ENCODE measurements around the gene RABGAP1L. TPM values are rescaled to one million over a fixed set of nuclear protein-coding genes. Genes with fewer than 3 reads are reported as not detected.

RABGAP1L gene
- total RNA-seq, 6 donors from 2014 or later: 41.3 to 229 (median 85.3) TPM

- H3K27ac ChIP-seq: no peak overlapping the region
- 44 to 68% methylated on average over 1 of the region's 1 CpG for WGBS, 2 donors
- no peaks in the 10 kb centered on the region for H3K36me3 ChIP-seq
- ATAC-seq (ENCODE audit: low FRiP score in 2 of 2) (no peak), DNase-seq (no peak)
- no peak for TF ChIP-seq EP300 (IDR thresholded peaks at IDR 0.05)
- no peak for TF ChIP-seq POLR2A (IDR thresholded peaks at IDR 0.05)
- no peak for TF ChIP-seq CTCF (IDR thresholded peaks at IDR 0.05)
- no peak for TF ChIP-seq POLR2AphosphoS5 (IDR thresholded peaks at IDR 0.05)
- no peaks in the 10 kb centered on the region for H3K9me3 ChIP-seq
- H3K4me3 ChIP-seq: no peak overlapping the region
- H3K27me3 ChIP-seq: no peaks in the 10 kb centered on the region
- H3K4me1 ChIP-seq: no peaks in the 10 kb centered on the region
Measured at GRCh38 chr1:174266991-174267612, 107.8 kb downstream of the RABGAP1L start.

- Histone ChIP-seq H3K36me3 (no peaks in the 10 kb centered on the region), H3K4me1 (no peaks in the 10 kb centered on the region), H3K9me3 (no peaks in the 10 kb centered on the region), H3K4me3 (no peak overlapping the region), H3K27ac (no peak overlapping the region), H3K27me3 (no peaks in the 10 kb centered on the region)
- no peak for TF ChIP-seq CTCF (IDR thresholded peaks at IDR 0.05)
- no peak for TF ChIP-seq POLR2AphosphoS5 (IDR thresholded peaks at IDR 0.05)
- DNase-seq (no peak), ATAC-seq (ENCODE audit: low FRiP score in 2 of 2) (no peak)
- WGBS, 2 donors: 93 to 100% methylated on average over 1 of the region's 1 CpG
Measured at GRCh38 chr1:174269989-174270651, 110.8 kb downstream of the RABGAP1L start.

GRCh38 chr1:174273190-174273589 is 113.9 kb downstream of the RABGAP1L start:
- H3K27ac ChIP-seq: no peak overlapping the region
- H3K4me3 ChIP-seq: no peak overlapping the region
- DNase-seq: no peak
- no peak for TF ChIP-seq EP300 (IDR thresholded peaks at IDR 0.05)
- no peak for TF ChIP-seq CTCF (IDR thresholded peaks at IDR 0.05)
- TF ChIP-seq POLR2AphosphoS5 (IDR thresholded peaks at IDR 0.05): no peak
- no peak for TF ChIP-seq POLR2A (IDR thresholded peaks at IDR 0.05)
- H3K4me1 ChIP-seq: no peaks in the 10 kb centered on the region
- ATAC-seq (ENCODE audit: low FRiP score in 2 of 2): no peak
- H3K9me3 ChIP-seq: no peaks in the 10 kb centered on the region
- peaks cover 0 to 2% (median 0%) of the 10 kb centered on the region in 4 donors for H3K36me3 ChIP-seq
- no peaks in the 10 kb centered on the region for H3K27me3 ChIP-seq

GRCh38 chr1:174273776-174274175 is 114.5 kb downstream of the RABGAP1L start:
- H3K4me1 ChIP-seq: no peaks in the 10 kb centered on the region
- H3K36me3 ChIP-seq: peaks cover 0 to 6% (median 0%) of the 10 kb centered on the region in 4 donors
- no peak for DNase-seq
- H3K9me3 ChIP-seq: no peaks in the 10 kb centered on the region
- no peaks in the 10 kb centered on the region for H3K27me3 ChIP-seq
- no peak overlapping the region for H3K27ac ChIP-seq
- TF ChIP-seq POLR2AphosphoS5 (IDR thresholded peaks at IDR 0.05) (no peak), POLR2A (IDR thresholded peaks at IDR 0.05) (no peak), EP300 (IDR thresholded peaks at IDR 0.05) (no peak), CTCF (IDR thresholded peaks at IDR 0.05) (no peak)
- no peak overlapping the region for H3K4me3 ChIP-seq
- ATAC-seq (ENCODE audit: low FRiP score in 2 of 2): no peak

- 84 to 91% methylated on average over 3 of the region's 3 CpGs for WGBS, 2 donors
- TF ChIP-seq CTCF (IDR thresholded peaks at IDR 0.05) (no peak), EP300 (IDR thresholded peaks at IDR 0.05) (no peak), POLR2A (IDR thresholded peaks at IDR 0.05) (no peak), POLR2AphosphoS5 (IDR thresholded peaks at IDR 0.05) (no peak)
- H3K4me3 ChIP-seq: no peak overlapping the region
- no peaks in the 10 kb centered on the region for H3K27me3 ChIP-seq
- H3K27ac ChIP-seq: no peak overlapping the region
- H3K36me3 ChIP-seq: peaks cover 0 to 6% (median 0%) of the 10 kb centered on the region in 4 donors
- no peak for ATAC-seq (ENCODE audit: low FRiP score in 2 of 2)
- no peaks in the 10 kb centered on the region for H3K9me3 ChIP-seq
- no peaks in the 10 kb centered on the region for H3K4me1 ChIP-seq
- no peak for DNase-seq
Measured at GRCh38 chr1:174274452-174274851, 115.1 kb downstream of the RABGAP1L start.
